ENCODE results near the gene PLTP. TPM values are rescaled to one million over a fixed set of nuclear protein-coding genes. Genes with fewer than 3 reads are reported as not detected.

Gene PLTP
- total and polyA plus RNA-seq, 11 donors = 19.8 to 367 (median 50.5) TPM

GRCh38 chr20:45861221-45862075 is 50.5 kb downstream of the PLTP start:
- intact Hi-C loops (cut with DNase I) = no loop called here
- 91 to 95% (median 93%) methylated on average over 7 of the region's 7 CpGs for WGBS, 4 donors
- no peaks in the 10 kb centered on the region for H3K27me3 ChIP-seq
- H3K9me3 ChIP-seq = no peaks in the 10 kb centered on the region
- H3K36me3 ChIP-seq = no peaks in the 10 kb centered on the region
- no peak for ATAC-seq
- no peak overlapping the region for H3K4me3 ChIP-seq
- H3K27ac ChIP-seq = no peak overlapping the region
- peaks cover 0 to 17% (median 12%) of the 10 kb centered on the region in 12 donors for H3K4me1 ChIP-seq
- DNase-seq = no peak
- no peak for TF ChIP-seq CTCF (IDR thresholded peaks at IDR 0.05)
- no peak for TF ChIP-seq POLR2A (IDR thresholded peaks at IDR 0.05)

GRCh38 chr20:45860560-45861220 is 51.3 kb downstream of the PLTP start:
- Histone ChIP-seq H3K36me3 (no peaks in the 10 kb centered on the region), H3K27ac (no peak overlapping the region), H3K4me3 (no peak overlapping the region), H3K9me3 (no peaks in the 10 kb centered on the region), H3K4me1 (peaks cover 3 to 25% (median 19%) of the 10 kb centered on the region in 12 donors), H3K27me3 (no peaks in the 10 kb centered on the region)
- no peak for TF ChIP-seq POLR2A (IDR thresholded peaks at IDR 0.05)
- no peak for TF ChIP-seq CTCF (IDR thresholded peaks at IDR 0.05)
- ATAC-seq = no peak
- intact Hi-C loops (cut with DNase I) = no loop called here
- no peak for DNase-seq
- WGBS, 4 donors = 65 to 78% (median 74%) methylated on average over 7 of the region's 7 CpGs

GRCh38 chr20:45859916-45860315 is 52.0 kb downstream of the PLTP start:
- intact Hi-C loops (cut with DNase I) = no loop called here
- H3K27ac ChIP-seq = no peak overlapping the region
- no peaks in the 10 kb centered on the region for H3K27me3 ChIP-seq
- no peak for ATAC-seq
- DNase-seq = no peak
- H3K4me3 ChIP-seq = no peak overlapping the region
- peaks cover 3 to 33% (median 27%) of the 10 kb centered on the region in 12 donors for H3K4me1 ChIP-seq
- peaks cover 0 to 3% (median 0%) of the 10 kb centered on the region in 9 donors for H3K36me3 ChIP-seq
- no peaks in the 10 kb centered on the region for H3K9me3 ChIP-seq
- WGBS, 4 donors = 95 to 98% (median 96%) methylated on average over 5 of the region's 5 CpGs
- no peak for TF ChIP-seq POLR2A (IDR thresholded peaks at IDR 0.05)
- TF ChIP-seq CTCF (IDR thresholded peaks at IDR 0.05) = no peak

- DNase-seq (no peak), ATAC-seq (no peak)
- intact Hi-C loops (cut with DNase I) = loop anchor here in 1 of 10 donors (2.0 kb wide), 1 partner anchor 77 kb away; the partner anchor contains the start of gene PCIF1
- no peak for TF ChIP-seq POLR2A (IDR thresholded peaks at IDR 0.05)
- TF ChIP-seq CTCF (IDR thresholded peaks at IDR 0.05) = no peak
- H3K36me3 ChIP-seq = peaks cover 0 to 21% (median 10%) of the 10 kb centered on the region in 9 donors
- 14 to 21% (median 15%) methylated on average over 12 to 13 of the region's 13 CpGs for WGBS, 4 donors
- H3K9me3 ChIP-seq = no peaks in the 10 kb centered on the region
- peaks cover 3 to 37% (median 31%) of the 10 kb centered on the region in 12 donors for H3K4me1 ChIP-seq
- peak overlapping the region; percentile 43 to 98 (median 90) for H3K4me3 ChIP-seq
- no peaks in the 10 kb centered on the region for H3K27me3 ChIP-seq
- H3K27ac ChIP-seq = peak overlapping the region; percentile 7 to 94 (median 84)
Measured at GRCh38 chr20:45857882-45858216, 54.1 kb downstream of the PLTP start.

Data from heart left ventricle (tissue), 16 donors.